Stimulated activated CD4-positive, alpha-beta T cell treated with anti-CD3 and anti-CD28 coated beads, TNF-alpha, amount 100 ng/mL, for 24 hours (primary cell): ENCODE results near the gene ERBB3.

Experiments
- DNase-seq, 3 experiments: peaks; one replicate each; pipeline ENCODE4 v3.0.0-alpha.2; 2020; ENCODE audit warnings: low read depth in 3 of 3

ERBB3 gene

DNA sequence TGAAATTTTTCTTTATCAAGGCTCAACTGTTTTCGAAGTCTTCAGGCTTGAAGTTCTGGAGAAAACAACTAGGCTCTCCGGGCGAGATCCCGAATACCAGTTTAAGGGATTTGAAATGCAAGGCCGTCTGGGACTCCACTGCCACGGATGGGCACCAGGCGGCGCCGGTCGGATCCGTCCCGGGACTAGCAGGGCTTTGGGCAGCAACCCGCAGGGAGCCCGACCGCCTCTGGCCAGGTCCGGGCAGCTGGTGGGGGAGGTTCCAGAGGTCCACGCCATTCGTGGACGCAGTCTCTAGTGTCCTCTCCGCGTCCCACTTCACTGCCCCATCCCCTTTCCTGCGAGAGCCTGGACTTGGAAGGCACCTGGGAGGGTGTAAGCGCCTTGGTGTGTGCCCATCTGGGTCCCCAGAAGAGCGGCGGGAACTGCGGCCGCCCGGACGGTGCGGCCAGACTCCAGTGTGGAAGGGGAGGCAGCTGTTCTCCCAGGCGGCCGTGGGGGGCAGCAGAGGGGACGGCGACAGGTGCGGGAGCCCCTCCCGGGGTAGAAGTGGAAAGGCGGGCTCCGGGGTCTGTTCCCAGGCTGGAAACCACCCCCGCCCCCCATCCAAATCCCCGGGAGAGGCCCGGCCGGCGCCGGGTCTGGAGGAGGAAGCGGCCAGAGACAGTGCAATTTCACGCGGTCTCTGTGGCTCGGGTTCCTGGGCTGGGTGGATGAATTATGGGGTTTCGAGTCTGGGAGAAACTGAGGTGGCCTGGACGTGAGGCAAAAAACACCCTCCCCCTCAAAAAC lies 838 bp upstream of the ERBB3 start:
- peak in 2 of 3 experiments; percentile 11 to 54 for DNase-seq

DNA sequence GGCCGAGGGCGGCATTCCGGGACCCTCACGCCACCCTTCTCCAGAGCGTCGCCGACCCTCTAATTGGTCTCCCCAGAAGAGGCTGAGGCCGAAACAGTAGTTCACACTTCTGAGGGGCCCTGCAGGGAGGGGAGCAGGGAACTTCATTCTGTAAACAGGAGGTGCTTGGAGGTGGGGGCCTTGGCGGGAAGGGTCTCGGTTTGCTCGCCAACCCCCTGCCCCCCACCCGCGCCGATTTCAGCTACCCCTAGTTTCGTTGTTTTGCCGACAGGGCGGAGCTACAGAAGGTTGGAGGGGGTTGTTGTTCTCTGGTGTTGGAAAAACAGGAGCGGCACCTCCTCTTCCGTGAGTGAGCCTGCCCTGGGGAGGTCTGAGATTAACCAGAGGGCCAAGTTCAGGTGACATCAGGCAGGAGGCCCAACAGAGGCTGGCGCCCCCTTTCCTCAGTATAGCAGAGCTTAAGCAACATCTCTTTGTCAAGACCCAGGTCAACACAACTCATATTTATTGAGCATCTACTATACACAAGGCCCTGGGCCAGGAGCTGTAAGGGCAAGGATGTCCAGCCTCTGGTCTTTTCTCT lies 682 bp downstream of the ERBB3 start:
- no peak for DNase-seq

DNA sequence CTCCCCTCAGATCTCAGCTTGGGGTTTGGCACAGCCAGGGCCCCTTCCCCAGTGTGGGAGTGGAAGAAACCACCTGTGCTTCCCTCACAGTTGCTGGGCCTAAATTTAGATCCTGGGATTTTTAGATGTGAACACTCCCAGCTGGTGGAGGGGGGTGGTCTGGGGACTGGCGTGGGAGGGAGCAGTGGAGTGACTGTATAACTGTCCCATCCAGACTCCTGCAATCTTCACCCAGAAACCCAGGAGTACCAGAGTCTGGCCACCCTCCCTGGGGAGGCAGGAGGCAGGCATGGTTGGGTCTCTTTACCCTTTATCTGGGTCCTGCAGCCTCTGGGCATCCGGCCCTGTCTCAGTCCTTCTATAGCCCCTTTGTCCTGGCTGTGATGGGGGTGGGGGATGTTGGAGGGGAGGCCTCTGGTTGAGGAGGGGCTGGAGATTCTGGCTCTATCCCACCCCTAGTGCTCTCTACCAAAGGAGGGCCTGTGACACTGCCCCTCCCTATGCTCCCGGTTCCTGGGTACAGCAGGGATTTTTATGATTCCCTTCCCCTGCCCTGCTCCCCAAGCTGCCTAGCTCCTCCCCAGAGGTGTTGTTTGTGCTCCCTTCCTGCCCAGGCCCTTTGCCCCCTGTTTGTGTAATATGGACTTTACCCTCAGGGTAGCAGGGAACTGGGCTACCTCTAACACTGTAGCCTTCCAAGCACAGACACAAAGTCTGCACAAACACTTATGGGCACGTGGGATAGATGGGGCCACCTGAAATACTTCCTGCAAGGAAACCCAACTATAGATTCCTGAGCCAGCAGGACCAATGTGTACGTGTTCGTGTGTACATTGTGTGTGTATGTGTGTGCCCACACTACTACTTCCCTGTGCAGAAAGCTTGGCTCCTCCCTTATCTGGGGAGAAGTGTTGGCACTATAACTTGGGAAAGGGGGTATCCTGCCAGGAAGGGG lies 1.7 kb downstream of the ERBB3 start:
- DNase-seq: no peak

DNA sequence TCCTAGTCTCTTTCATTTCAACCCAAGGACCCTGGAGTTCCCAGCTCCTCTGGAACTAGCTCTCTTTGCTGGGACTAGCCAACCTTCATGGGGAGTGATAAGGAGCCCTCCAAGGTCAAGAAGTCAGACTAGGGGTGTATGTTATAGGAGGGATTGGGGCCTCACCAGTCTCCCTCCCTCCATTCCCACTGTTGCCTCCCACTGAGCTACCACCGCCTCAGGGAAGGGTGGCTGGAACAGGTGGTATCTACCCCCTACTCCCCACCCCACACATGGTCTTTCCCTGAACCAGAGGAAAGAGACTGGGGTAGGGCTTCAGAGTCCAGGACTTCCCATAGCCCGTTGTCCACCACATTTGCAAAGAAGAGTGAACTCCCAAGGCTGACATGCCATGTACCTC lies 2.4 kb downstream of the ERBB3 start:
- DNase-seq: no peak

DNA sequence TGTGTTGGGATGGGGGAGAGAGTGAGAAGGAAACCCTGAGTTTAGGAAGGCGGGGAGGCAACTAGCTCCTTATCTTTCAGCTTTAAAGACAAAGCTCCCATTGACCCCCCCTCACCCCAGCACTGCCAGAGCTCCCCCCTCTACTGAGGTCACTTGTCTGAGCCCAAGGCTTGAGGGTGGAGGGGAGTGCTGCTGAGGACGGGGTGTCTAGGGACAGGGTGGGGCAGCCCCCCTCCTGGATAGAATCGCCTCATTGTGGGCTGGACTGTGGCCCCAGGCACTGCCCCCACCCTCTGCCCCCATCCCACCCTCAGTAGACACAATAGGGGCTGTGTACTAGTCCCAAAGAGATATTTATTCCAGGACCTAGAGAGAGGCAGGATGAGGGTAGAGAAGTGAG lies 3.0 kb downstream of the ERBB3 start:
- no peak for DNase-seq

DNA sequence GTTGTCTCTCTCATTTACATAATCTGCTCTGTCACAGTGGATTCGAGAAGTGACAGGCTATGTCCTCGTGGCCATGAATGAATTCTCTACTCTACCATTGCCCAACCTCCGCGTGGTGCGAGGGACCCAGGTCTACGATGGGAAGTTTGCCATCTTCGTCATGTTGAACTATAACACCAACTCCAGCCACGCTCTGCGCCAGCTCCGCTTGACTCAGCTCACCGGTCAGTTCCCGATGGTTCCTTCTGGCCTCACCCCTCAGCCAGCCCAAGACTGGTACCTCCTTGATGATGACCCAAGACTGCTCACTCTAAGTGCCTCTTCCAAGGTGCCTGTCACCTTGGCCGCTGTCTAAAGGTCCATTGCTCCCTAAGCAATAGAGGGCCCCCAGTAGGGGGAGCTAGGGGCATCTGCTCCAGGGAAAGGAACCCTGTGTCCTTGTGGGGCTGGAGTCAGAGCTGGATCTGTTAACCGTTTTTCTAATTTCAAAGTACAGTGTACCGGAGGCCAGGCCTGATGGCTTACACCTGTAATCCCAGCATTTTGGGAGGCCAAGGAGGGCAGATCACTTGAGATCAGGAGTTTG lies 5.1 kb downstream of the ERBB3 start:
- DNase-seq: peak in 1 of 3 experiments; percentile 20

DNA sequence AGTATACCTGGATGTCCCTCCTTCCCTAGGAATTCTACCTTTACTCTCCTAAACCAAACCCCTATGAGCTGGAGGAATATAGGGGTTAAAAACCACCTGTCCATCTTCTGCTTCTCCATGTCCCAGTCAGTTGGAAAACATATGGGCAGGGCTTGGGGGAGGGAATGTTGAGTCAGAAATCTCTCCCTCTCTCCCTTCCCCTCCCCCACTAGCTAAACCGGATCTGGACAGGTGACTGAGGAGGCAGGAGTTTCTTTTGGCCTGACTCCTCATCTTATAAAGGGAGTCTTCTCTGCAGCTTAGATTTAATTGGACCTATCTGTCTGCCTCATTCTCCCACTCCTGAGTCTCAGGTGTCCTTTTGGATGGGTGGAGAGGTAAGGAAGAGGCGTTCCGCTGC lies 6.1 kb downstream of the ERBB3 start:
- DNase-seq: no peak

DNA sequence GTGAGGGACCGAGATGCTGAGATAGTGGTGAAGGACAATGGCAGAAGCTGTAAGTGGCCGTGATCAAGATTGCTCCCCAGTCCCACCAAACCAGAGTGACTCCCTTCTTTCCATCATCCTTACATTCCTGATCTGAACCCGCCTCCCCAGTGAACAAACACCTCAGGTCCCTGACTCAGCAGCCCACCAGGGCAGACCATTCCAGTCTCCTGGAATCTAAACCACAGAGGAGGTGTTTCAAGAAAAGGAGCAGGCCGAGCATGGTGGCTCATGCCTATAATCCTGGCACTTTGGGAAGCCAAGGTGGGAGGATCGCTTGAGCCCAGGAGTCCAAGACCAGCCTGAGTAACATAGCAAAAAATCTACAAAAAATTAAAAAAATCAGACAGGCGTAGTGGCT lies 6.6 kb downstream of the ERBB3 start:
- DNase-seq: no peak

DNA sequence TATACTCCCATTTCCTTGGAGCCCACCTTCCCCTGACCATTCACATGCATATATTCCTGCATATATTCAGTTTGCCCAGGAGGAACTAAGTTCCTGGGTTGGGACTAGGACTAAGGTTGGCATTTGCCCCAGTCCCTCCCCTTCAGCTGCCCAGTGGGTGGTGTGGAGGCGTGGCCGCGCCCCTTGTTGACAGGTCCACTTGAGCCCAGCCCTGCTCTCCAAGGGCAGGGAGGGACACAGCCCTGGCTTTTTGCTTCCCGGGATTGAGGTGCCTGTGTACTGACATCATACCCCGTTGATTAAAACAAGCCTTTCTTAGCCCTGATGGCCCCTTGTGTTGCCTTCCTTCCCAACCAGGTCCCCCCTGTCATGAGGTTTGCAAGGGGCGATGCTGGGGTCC lies 7.3 kb downstream of the ERBB3 start:
- DNase-seq: no peak

DNA sequence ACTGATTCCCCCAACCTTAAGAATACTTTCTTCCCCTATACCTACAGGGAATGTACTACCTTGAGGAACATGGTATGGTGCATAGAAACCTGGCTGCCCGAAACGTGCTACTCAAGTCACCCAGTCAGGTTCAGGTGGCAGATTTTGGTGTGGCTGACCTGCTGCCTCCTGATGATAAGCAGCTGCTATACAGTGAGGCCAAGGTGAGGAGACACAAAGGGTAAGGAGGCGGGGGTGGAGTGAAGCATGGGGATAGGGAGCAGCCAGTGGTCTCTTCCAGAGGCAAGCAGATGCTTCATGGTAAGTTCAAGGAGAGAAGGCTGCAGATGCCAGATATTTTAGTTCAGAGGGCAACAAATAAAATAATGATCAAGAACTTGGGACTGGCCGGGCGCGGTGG lies 17.8 kb downstream of the ERBB3 start:
- DNase-seq: no peak

DNA sequence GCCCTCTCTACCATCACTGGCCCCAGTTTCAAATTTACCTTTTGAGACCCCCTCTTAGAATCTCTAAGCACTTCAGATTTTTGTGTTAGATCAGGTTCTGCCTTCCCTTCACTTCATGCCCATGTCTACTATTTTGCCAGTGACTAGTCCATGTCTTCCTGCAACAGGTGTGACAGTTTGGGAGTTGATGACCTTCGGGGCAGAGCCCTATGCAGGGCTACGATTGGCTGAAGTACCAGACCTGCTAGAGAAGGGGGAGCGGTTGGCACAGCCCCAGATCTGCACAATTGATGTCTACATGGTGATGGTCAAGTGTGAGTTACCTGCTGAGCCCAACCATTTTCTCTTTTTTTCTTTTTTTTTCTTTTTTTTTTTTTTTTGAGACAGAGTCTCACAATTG lies 18.6 kb downstream of the ERBB3 start:
- DNase-seq: no peak

DNA sequence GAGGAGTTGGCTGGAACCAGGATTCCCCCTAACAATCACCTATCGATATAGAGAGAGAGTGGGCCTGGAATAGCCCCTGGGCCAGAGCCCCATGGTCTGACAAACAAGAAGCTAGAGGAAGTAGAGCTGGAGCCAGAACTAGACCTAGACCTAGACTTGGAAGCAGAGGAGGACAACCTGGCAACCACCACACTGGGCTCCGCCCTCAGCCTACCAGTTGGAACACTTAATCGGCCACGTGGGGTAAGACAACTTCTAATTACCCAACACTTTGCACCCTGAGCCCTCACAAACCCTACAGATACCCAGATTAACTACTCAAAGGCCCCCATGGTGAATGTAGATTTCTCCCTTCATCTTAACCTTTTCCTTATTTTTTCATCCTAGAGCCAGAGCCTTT lies 19.8 kb downstream of the ERBB3 start:
- no peak for DNase-seq

DNA sequence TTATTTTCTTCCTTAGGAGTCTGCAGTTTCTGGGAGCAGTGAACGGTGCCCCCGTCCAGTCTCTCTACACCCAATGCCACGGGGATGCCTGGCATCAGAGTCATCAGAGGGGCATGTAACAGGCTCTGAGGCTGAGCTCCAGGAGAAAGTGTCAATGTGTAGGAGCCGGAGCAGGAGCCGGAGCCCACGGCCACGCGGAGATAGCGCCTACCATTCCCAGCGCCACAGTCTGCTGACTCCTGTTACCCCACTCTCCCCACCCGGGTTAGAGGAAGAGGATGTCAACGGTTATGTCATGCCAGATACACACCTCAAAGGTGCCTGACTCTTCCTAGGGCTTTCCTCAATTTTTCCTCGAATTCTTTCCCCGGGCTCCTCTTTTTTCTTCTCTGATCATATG lies 21.1 kb downstream of the ERBB3 start:
- DNase-seq: no peak

DNA sequence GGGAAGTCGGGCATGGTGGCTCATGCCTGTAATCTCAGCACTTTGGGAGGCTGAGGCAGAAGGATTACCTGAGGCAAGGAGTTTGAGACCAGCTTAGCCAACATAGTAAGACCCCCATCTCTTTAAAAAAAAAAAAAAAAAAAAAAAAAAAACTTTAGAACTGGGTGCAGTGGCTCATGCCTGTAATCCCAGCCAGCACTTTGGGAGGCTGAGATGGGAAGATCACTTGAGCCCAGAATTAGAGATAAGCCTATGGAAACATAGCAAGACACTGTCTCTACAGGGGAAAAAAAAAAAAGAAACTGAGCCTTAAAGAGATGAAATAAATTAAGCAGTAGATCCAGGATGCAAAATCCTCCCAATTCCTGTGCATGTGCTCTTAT lies 22.7 kb downstream of the ERBB3 start:
- no peak for DNase-seq

DNA sequence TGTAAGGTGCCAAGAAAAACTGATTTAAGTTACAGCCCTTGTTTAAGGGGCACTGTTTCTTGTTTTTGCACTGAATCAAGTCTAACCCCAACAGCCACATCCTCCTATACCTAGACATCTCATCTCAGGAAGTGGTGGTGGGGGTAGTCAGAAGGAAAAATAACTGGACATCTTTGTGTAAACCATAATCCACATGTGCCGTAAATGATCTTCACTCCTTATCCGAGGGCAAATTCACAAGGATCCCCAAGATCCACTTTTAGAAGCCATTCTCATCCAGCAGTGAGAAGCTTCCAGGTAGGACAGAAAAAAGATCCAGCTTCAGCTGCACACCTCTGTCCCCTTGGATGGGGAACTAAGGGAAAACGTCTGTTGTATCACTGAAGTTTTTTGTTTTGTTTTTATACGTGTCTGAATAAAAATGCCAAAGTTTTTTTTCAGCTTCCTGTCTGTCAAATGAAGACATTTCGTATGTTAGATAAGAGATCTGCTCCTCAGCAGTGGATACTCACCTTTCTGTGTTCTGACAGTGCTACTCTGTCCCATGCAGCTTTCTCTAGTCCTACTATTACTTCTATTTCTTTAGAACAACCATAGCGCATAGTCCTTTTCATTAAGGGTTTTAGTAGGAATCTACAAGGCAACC lies 23.2 kb downstream of the ERBB3 start:
- DNase-seq: no peak

DNA sequence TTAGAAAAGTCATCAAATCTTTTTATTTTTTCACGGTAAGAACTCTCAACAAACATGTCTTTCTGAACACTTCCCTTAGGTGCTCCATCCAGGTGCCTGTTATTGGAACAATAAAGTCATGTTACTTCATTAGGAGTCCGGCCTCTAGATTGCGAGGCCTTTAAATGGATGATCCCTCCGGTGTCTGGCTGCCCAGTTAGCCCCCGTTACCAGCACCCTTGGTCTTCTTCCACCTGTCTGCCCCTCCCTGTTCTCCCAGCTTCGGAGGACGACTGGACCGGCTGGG lies 23.8 kb downstream of the ERBB3 start:
- DNase-seq: no peak

DNA sequence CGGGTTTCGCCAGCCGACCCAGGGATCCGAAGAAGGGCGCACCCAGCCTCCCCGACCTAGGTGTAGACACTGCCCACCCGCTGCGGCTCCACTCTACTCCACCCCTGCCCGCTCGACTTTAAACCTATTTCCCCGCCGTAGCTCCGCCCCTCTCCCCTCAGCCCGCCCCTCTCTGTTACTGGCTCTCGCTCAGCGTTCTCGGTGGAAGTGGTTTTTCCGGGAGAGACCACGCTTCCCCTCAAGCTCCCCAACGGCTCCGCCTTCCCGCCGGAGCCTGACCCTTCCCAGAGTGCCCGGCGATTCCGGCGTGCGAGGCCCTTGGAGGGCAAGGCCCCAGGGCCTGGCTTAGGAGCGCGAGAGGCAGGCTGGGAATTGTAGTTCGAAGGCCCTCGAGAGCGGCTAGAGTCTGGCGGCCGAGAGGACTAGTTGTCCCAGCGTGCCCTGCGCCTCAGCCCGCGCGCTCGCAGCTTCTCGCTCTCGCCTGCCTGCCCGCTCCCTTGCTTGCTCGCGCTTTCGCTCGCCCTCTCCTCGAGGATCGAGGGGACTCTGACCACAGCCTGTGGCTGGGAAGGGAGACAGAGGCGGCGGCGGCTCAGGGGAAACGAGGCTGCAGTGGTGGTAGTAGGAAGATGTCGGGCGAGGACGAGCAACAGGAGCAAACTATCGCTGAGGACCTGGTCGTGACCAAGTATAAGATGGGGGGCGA lies 24.3 kb downstream of the ERBB3 start, which contains the start of gene PA2G4:
Gene PA2G4 (plus strand): TSS at position 451 of the 706 bp plus-strand sequence. CDS start 179 bp downstream, at position 630.
- DNase-seq: peak; percentile 93 to 98 (median 94)

DNA sequence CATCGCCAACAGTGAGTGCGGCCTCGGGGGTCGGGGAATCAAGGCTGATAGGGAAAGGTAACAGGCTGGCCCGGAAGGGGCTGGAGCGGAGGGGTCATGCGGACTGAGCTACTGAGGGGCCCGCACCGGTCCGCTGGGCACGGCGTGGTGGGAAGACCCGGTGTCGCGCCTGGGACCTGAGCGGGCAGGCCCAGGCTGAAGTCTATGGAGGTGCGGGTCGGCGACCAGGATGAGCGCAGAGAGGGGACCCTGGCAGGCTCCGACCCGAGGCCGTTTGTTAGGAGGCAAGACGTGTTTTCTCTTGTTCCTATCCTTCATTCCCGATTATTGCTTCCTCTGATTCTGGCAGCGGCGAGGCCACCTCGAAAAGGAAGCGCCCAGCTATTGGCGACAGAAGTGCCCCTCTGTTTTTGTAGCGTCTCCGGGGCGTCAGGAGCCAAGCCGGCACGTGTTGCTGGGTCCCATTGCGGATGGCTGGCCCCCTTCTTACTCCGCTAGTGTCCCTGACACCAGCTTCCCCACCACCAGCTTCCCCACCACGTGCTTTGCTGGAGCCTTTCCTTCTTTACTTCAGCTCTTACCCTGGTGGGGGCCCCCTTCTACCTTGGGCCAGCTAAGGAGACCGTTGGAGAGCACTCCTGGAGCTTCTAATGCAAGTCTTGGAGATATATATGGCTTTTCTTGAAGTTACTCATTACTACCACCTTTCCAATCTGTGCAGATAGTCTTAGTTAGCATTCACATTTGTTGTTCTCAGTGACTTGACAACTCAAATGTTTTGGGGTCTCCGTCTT lies 25.0 kb downstream of the ERBB3 start:
- DNase-seq: peak in 1 of 3 experiments; percentile 37

DNA sequence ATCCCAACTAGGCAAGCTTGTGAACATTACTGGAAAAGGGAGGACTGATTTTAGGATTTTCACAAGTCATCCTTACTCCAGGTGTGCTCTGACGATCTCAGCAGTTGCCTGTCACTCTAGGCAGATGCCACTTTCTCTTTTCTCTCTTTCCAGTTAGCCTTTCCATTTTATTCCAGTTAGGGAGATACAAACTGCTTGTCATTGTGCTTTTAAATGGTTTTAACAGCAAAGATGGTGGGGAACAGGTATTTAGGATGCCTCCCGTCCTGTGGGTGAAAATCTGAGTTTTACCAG lies 25.6 kb downstream of the ERBB3 start:
- no peak for DNase-seq

DNA sequence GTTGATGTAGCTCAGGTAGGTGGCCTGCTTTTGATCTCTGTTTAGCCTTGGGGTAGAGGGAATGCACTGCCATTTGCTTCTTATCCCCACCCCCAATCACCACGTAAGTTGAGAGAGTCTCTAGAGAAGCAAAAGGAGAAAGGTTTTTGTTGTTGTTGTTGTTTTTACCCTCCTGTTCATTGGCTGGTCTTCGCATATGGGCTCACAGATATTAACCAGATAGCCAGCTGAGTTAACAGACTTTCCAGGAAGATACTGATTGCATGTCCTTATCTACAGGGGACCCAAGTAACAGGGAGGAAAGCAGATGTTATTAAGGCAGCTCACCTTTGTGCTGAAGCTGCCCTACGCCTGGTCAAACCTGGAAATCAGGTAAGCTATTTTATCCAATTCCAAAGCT lies 27.3 kb downstream of the ERBB3 start:
- no peak for DNase-seq

DNA sequence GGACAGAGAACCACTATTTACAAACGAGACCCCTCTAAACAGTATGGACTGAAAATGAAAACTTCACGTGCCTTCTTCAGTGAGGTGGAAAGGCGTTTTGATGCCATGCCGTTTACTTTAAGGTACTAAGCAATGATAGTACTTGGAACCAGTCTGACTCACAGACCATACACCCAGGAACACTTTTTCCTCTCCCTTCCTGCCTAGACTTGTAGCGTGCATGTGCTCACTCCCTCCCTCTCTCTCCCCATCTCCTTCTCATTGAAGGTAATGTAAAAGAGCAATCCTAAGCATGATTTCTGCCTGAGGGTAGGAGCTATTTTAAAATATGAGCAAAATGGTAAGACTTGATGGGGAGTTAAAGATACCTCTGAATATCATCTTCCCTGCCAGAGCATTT lies 30.6 kb downstream of the ERBB3 start:
- no peak for DNase-seq
